Measurements from ENCODE around the gene IGFBP7. TPM values are rescaled to one million over a fixed set of nuclear protein-coding genes. Genes with fewer than 3 reads are reported as not detected.
A peak's percentile ranks its signal among the peaks of the same experiment; 100 is the strongest.

Gene IGFBP7
- total and polyA plus RNA-seq, 2 donors (not counting 1 experiment from before 2014, with no cell fraction given), result 54.8 to 793 TPM

DNA sequence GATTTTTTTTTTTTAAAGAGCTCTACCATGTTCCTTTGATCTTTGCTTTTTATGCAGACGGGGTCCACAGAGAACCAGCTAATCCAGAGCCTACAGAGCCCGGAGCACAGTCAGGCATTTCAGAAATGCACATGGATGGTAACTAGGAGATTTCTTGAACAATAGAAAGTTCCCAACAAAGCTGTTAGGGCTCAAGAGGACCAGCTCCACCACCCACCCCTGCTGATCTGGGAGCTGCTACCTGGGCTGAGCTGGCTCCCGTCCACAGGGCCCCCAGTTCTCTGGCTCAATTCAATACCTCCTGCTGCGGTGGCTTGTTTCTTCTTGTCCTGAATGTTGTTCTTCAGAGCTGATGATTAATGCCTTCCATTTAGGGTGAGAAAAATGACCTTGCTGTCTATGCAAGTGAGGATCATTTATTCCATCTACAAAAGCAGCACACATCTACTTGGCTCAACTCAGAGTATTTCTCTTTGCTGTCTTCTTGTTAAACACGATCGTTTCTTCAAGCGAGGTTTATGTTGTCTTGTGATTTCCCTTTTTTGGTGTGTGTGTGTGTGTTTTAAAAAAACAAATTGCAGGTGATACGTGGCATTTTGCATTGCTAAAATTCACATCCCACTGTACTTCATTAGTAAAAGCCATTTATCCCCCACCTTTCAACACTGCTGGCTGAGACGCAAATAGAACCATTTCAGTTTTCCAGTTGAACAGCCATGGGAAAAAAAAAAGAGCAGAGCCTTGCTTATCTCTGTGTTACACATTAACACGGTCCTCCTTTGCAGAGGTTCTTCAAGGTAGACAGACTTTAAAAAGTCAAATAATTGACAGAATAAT, 31.3 kb downstream of the IGFBP7 start:
- Histone ChIP-seq H4K20me1 (ENCODE audit: control insufficient read depth, extremely low read depth, insufficient read depth, low read length) (no peaks in the 10 kb centered on the region), H3K9me3 (ENCODE audit: control insufficient read depth, insufficient read depth, low read depth, low read length) (no peaks in the 10 kb centered on the region), H3K4me2 (ENCODE audit: extremely low read depth, insufficient read depth, low read length) (no peak overlapping the region), H3K4me1 (ENCODE audit: control insufficient read depth, extremely low read depth, insufficient read depth, low read length) (peaks cover 15% of the 10 kb centered on the region), H3K9ac (ENCODE audit: insufficient read depth, low read length) (no peak overlapping the region), H3K79me2 (ENCODE audit: control insufficient read depth, insufficient read depth, low read length) (peaks cover 3% of the 10 kb centered on the region), H3K27me3 (ENCODE audit: control insufficient read depth, insufficient read depth, low read length) (no peaks in the 10 kb centered on the region), H3K4me3 (replicated peaks in 1 of 4; ENCODE audit: control extremely low read depth in 1 of 4, insufficient read depth in 1 of 4, low read depth in 3 of 4, low read length in 4 of 4) (no peak overlapping the region), H3K27ac (ENCODE audit: insufficient read depth, low read length) (no peak overlapping the region), H3K36me3 (ENCODE audit: control insufficient read depth, insufficient read depth, low read length) (no peaks in the 10 kb centered on the region), H2AFZ (ENCODE audit: low read length) (no peak overlapping the region)
- DNase-seq (ENCODE audit: low read depth in 2 of 2), result peak in 1 of 2 donors; percentile 91
- no peak for TF ChIP-seq EZH2 (IDR thresholded peaks at IDR 0.05; ENCODE audit: low read length, missing control alignments)
- TF ChIP-seq, protein P1, sequence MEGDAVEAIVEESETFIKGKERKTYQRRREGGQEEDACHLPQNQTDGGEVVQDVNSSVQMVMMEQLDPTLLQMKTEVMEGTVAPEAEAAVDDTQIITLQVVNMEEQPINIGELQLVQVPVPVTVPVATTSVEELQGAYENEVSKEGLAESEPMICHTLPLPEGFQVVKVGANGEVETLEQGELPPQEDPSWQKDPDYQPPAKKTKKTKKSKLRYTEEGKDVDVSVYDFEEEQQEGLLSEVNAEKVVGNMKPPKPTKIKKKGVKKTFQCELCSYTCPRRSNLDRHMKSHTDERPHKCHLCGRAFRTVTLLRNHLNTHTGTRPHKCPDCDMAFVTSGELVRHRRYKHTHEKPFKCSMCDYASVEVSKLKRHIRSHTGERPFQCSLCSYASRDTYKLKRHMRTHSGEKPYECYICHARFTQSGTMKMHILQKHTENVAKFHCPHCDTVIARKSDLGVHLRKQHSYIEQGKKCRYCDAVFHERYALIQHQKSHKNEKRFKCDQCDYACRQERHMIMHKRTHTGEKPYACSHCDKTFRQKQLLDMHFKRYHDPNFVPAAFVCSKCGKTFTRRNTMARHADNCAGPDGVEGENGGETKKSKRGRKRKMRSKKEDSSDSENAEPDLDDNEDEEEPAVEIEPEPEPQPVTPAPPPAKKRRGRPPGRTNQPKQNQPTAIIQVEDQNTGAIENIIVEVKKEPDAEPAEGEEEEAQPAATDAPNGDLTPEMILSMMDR (conservative IDR thresholded peaks at IDR 0.05 in 1 of 2, IDR thresholded peaks at IDR 0.05 in 1 of 2; ENCODE audit: low read depth in 1 of 2, low read length in 2 of 2), result no peak

DNA sequence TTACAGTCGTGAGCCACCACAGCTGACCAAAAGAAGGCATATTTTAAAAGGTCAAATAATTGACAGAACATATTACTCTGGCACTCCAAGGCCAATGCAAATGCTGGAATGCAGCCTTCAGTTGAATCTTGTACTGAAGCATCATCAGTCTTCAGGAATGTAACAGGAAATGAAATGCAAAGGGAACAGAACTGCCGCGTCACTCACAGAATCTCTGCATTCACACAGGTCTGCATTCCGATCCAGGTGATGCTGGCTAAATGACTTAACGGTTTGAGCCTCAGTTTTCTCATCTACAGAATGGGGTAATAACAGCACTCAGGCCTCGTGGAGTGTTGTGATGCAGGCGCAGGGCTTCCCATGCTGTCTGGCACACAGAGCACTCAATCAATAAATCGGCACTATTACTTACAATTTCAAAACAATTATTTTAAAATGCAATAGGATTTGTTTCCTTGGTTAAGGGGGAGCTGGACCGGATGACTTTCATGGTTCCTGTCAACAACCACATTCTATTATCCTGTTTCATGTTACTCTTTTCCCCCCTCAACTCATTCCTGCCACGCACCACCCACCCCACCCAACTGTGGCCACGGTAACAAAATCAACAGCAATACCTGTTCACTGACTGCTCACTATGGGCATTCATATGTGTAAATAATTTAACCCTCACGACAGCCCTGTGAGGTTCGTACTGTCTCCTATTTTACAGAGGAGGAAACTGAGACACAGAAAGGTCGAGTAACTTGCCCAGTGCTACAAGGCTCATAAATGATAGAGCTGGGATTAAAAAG, 32.4 kb downstream of the IGFBP7 start:
- Histone ChIP-seq H3K4me1 (ENCODE audit: control insufficient read depth, extremely low read depth, insufficient read depth, low read length) (peaks cover 17% of the 10 kb centered on the region), H2AFZ (ENCODE audit: low read length) (no peak overlapping the region), H3K27ac (ENCODE audit: insufficient read depth, low read length) (peak overlapping the region; percentile 6), H3K9ac (ENCODE audit: insufficient read depth, low read length) (no peak overlapping the region), H3K36me3 (ENCODE audit: control insufficient read depth, insufficient read depth, low read length) (no peaks in the 10 kb centered on the region), H3K4me2 (ENCODE audit: extremely low read depth, insufficient read depth, low read length) (no peak overlapping the region), H4K20me1 (ENCODE audit: control insufficient read depth, extremely low read depth, insufficient read depth, low read length) (no peaks in the 10 kb centered on the region), H3K27me3 (ENCODE audit: control insufficient read depth, insufficient read depth, low read length) (no peaks in the 10 kb centered on the region), H3K79me2 (ENCODE audit: control insufficient read depth, insufficient read depth, low read length) (peaks cover 3% of the 10 kb centered on the region), H3K9me3 (ENCODE audit: control insufficient read depth, insufficient read depth, low read depth, low read length) (no peaks in the 10 kb centered on the region), H3K4me3 (replicated peaks in 1 of 4; ENCODE audit: control extremely low read depth in 1 of 4, insufficient read depth in 1 of 4, low read depth in 3 of 4, low read length in 4 of 4) (no peak overlapping the region)
- peak in 1 of 2 donors; percentile 95 for DNase-seq (ENCODE audit: low read depth in 2 of 2)
- TF ChIP-seq, protein P1 (conservative IDR thresholded peaks at IDR 0.05 in 1 of 2, IDR thresholded peaks at IDR 0.05 in 1 of 2; ENCODE audit: low read depth in 1 of 2, low read length in 2 of 2), result no peak
- TF ChIP-seq EZH2 (IDR thresholded peaks at IDR 0.05; ENCODE audit: low read length, missing control alignments), result no peak

DNA sequence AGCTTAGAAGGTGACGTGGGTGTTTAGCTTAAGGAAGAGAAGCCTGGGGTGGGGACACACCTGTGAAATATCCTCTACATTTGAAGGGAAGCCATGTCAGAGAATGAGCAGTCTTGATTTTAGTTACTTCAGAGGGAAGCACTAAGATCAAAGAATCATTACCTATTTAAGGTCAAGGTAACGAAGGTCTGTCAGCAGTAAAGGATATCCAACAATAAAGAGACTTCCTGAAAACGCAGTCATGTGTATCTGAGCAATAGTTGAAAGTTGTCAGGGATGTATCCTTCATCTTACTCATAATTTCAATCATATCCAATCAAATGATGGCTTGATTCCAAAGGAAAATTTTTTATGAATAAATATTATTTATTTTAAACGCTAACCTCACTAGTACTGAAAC, 33.5 kb downstream of the IGFBP7 start:
- Histone ChIP-seq H3K27me3 (ENCODE audit: control insufficient read depth, insufficient read depth, low read length) (no peaks in the 10 kb centered on the region), H3K36me3 (ENCODE audit: control insufficient read depth, insufficient read depth, low read length) (no peaks in the 10 kb centered on the region), H4K20me1 (ENCODE audit: control insufficient read depth, extremely low read depth, insufficient read depth, low read length) (no peaks in the 10 kb centered on the region), H3K4me3 (replicated peaks in 1 of 4; ENCODE audit: control extremely low read depth in 1 of 4, insufficient read depth in 1 of 4, low read depth in 3 of 4, low read length in 4 of 4) (no peak overlapping the region), H3K27ac (ENCODE audit: insufficient read depth, low read length) (no peak overlapping the region), H3K9me3 (ENCODE audit: control insufficient read depth, insufficient read depth, low read depth, low read length) (no peaks in the 10 kb centered on the region), H3K4me1 (ENCODE audit: control insufficient read depth, extremely low read depth, insufficient read depth, low read length) (peaks cover 13% of the 10 kb centered on the region), H3K9ac (ENCODE audit: insufficient read depth, low read length) (no peak overlapping the region), H3K79me2 (ENCODE audit: control insufficient read depth, insufficient read depth, low read length) (peaks cover 5% of the 10 kb centered on the region), H2AFZ (ENCODE audit: low read length) (no peak overlapping the region), H3K4me2 (ENCODE audit: extremely low read depth, insufficient read depth, low read length) (no peak overlapping the region)
- DNase-seq (ENCODE audit: low read depth in 2 of 2), result no peak
- TF ChIP-seq, protein P1 (conservative IDR thresholded peaks at IDR 0.05 in 1 of 2, IDR thresholded peaks at IDR 0.05 in 1 of 2; ENCODE audit: low read depth in 1 of 2, low read length in 2 of 2), result no peak
- no peak for TF ChIP-seq EZH2 (IDR thresholded peaks at IDR 0.05; ENCODE audit: low read length, missing control alignments)
